NCI-H2107 (cell line): ENCODE results near the gene CFAP70.
A peak's percentile ranks its signal among the peaks of the same experiment; 100 is the strongest.
"Not testable (repeated sequence)": the region's sequence is repeated elsewhere in the genome, so short reads cannot be mapped to it uniquely, and the experiment has no call there.

Experiments
- DNase-seq: peaks from one replicate; lab custom pipeline; 2025; lab: John Stamatoyannopoulos, UW

The CFAP70 gene

GRCh38 chr10:73358331-73359279, at the start of gene CFAP70:
CFAP70 (minus strand) TSS chr10:73358864; CDS start chr10:73354796, 4,068 bp downstream.
- peak; percentile 85 for DNase-seq

- no peak for DNase-seq
Observed at GRCh38 chr10:73408061-73408460, 49.4 kb upstream of the CFAP70 start.

GRCh38 chr10:73407495-73407894, 48.8 kb upstream of the CFAP70 start:
- no peak for DNase-seq

GRCh38 chr10:73406846-73407245, 48.2 kb upstream of the CFAP70 start:
- no peak for DNase-seq

- no peak for DNase-seq
Observed at GRCh38 chr10:73405556-73405955, 46.9 kb upstream of the CFAP70 start.

GRCh38 chr10:73404690-73405089, 46.0 kb upstream of the CFAP70 start:
- DNase-seq: no peak

- no peak for DNase-seq
Observed at GRCh38 chr10:73401636-73402035, 43.0 kb upstream of the CFAP70 start.

- no peak for DNase-seq
Observed at GRCh38 chr10:73399063-73399462, 40.4 kb upstream of the CFAP70 start.

GRCh38 chr10:73398024-73398423, 39.4 kb upstream of the CFAP70 start:
- DNase-seq: no peak

- not testable (repeated sequence) for DNase-seq
Observed at GRCh38 chr10:73394325-73394724, 35.7 kb upstream of the CFAP70 start.

GRCh38 chr10:73388228-73388627, 29.6 kb upstream of the CFAP70 start:
- no peak for DNase-seq

- DNase-seq: no peak
Observed at GRCh38 chr10:73386583-73386982, 27.9 kb upstream of the CFAP70 start.

- DNase-seq: no peak
Observed at GRCh38 chr10:73379064-73379748, 20.5 kb upstream of the CFAP70 start.

GRCh38 chr10:73376679-73377078, 18.0 kb upstream of the CFAP70 start:
- DNase-seq: no peak

- DNase-seq: no peak
Observed at GRCh38 chr10:73368238-73368637, 9.6 kb upstream of the CFAP70 start.

- DNase-seq: no peak
Observed at GRCh38 chr10:73366381-73367298, 8.0 kb upstream of the CFAP70 start.

- no peak for DNase-seq
Observed at GRCh38 chr10:73364964-73365363, 6.3 kb upstream of the CFAP70 start.

- no peak for DNase-seq
Observed at GRCh38 chr10:73359492-73359891, 828 bp upstream of the CFAP70 start.

GRCh38 chr10:73357821-73358220, 843 bp downstream of the CFAP70 start:
- DNase-seq: no peak

- DNase-seq: no peak
Observed at GRCh38 chr10:73357166-73357565, 1.5 kb downstream of the CFAP70 start.

- no peak for DNase-seq
Observed at GRCh38 chr10:73344269-73344668, 14.4 kb downstream of the CFAP70 start.

GRCh38 chr10:73340121-73340520, 18.5 kb downstream of the CFAP70 start:
- no peak for DNase-seq
